Measurements from ENCODE around the gene THOP1. TPM values are rescaled to one million over a fixed set of nuclear protein-coding genes. Genes with fewer than 3 reads are reported as not detected.

The THOP1 gene
- total and polyA plus RNA-seq, 10 of the 15 experiments (the other 5 are each of a cell fraction or from before 2014, with no cell fraction given): 1.9 to 270 (median 169) TPM

DNA sequence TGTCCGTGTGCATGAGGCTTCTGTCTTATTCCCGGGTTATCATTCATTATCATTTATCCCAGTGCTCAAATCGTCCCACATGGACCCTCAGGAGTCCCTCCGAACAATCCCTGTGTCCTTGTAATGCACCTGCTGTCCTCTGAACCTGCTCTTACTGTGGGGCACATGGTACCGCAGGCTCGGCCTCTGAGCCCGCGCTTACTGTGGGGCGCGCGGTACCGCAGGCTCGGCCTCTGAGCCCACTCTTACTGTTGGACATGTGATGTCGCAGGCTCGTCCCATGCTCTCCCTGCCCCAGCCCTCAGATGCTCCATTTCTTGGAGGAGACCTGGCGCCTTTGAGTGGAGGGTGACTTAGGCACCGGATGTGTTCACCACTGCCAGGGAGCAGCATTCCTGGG, 17.5 kb downstream of the THOP1 start:
- H3K4me2 ChIP-seq (ENCODE audit: control insufficient read depth, insufficient read depth): no peak overlapping the region
- no peak for DNase-seq (ENCODE audit: low read depth, low spot score)
- H3K4me1 ChIP-seq (ENCODE audit: control insufficient read depth, insufficient read depth, low read length): no peaks in the 10 kb centered on the region
- H3K9ac ChIP-seq (ENCODE audit: control insufficient read depth, insufficient read depth, low read length): no peak overlapping the region
- in situ Hi-C loops (cut with MboI) (no loop called here), intact Hi-C loops (cut with micrococcal nuclease; ENCODE audit: unreplicated experiment) (no loop called here)
- 97% methylated on average over 17 of the region's 17 CpGs for WGBS (ENCODE audit: insufficient coverage, insufficient replicate concordance, low lambda C conversion rate, missing lambda C conversion rate)
- ChIA-PET RAD21 (ENCODE audit: unreplicated experiment) (no interaction called here), SMC1A (ENCODE audit: uncharacterized antibody, unreplicated experiment) (interaction anchor here (1.9 kb wide), 1 partner anchor 155 kb away, joined by 4 read pairs; no protein-coding TSS in a partner anchor), CTCF (no interaction called here), POLR2A (no interaction called here)
- no peak overlapping the region for H2AFZ ChIP-seq (ENCODE audit: control insufficient read depth, low read depth, low read length)
- H3K27me3 ChIP-seq (replicated peaks in 1 of 2; ENCODE audit: control insufficient read depth in 2 of 2, insufficient read depth in 2 of 2, low read length in 1 of 2): no peaks in the 10 kb centered on the region
- H3K27ac ChIP-seq (ENCODE audit: control insufficient read depth, insufficient read depth): no peak overlapping the region
- BruUV-seq (replicated peaks): no TSS peak
- peaks cover 19 to 54% of the 10 kb centered on the region in 2 experiments for H3K36me3 ChIP-seq (ENCODE audit: control insufficient read depth in 2 of 2, insufficient read depth in 2 of 2, low read length in 1 of 2)
- no peak for FAIRE-seq
- no peaks in the 10 kb centered on the region; the same call in 2 of the 3 replicates for H3K9me3 ChIP-seq (replicated peaks; ENCODE audit: control insufficient read depth, insufficient read depth, low read length)
- H3K4me3 ChIP-seq: no peak overlapping the region
- no peaks in the 10 kb centered on the region for H3K79me2 ChIP-seq (ENCODE audit: control insufficient read depth, insufficient read depth, low read length)
- TF ChIP-seq GATAD2B (conservative IDR thresholded peaks at IDR 0.05; ENCODE audit: low read depth): no peak
- TF ChIP-seq RBBP5 (conservative IDR thresholded peaks at IDR 0.05): no peak
- no peak for TF ChIP-seq ZBED1 (IDR thresholded peaks at IDR 0.05; ENCODE audit: borderline replicate concordance)
- no peak for TF ChIP-seq PBX3 (IDR thresholded peaks at IDR 0.05; ENCODE audit: insufficient replicate concordance, low read depth, low read length)
- no peak for TF ChIP-seq HDAC6 (IDR thresholded peaks at IDR 0.05; ENCODE audit: unreplicated experiment)
- TF ChIP-seq RCOR1 (conservative IDR thresholded peaks at IDR 0.05; ENCODE audit: low read depth, low read length): no peak
- TF ChIP-seq PAX5 (IDR thresholded peaks at IDR 0.05; ENCODE audit: borderline replicate concordance, low read depth, low read length): no peak
- no peak for TF ChIP-seq NFIC (IDR thresholded peaks at IDR 0.05; ENCODE audit: low read depth, low read length)
- TF ChIP-seq MXI1 (IDR thresholded peaks at IDR 0.05; ENCODE audit: low read depth, low read length): no peak
- no peak for TF ChIP-seq ATF2 (IDR thresholded peaks at IDR 0.05; ENCODE audit: low read length)
- TF ChIP-seq KLF5 (IDR thresholded peaks at IDR 0.05; ENCODE audit: partially characterized antibody): no peak
- TF ChIP-seq IKZF1 (conservative IDR thresholded peaks at IDR 0.05): no peak
- TF ChIP-seq MYB (IDR thresholded peaks at IDR 0.05; ENCODE audit: borderline replicate concordance, low read depth, low read length): no peak
- TF ChIP-seq MTA3 (IDR thresholded peaks at IDR 0.05; ENCODE audit: borderline replicate concordance, low read length): no peak
- TF ChIP-seq, protein P1, sequence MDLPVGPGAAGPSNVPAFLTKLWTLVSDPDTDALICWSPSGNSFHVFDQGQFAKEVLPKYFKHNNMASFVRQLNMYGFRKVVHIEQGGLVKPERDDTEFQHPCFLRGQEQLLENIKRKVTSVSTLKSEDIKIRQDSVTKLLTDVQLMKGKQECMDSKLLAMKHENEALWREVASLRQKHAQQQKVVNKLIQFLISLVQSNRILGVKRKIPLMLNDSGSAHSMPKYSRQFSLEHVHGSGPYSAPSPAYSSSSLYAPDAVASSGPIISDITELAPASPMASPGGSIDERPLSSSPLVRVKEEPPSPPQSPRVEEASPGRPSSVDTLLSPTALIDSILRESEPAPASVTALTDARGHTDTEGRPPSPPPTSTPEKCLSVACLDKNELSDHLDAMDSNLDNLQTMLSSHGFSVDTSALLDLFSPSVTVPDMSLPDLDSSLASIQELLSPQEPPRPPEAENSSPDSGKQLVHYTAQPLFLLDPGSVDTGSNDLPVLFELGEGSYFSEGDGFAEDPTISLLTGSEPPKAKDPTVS (IDR thresholded peaks at IDR 0.05; ENCODE audit: low read depth, low read length): no peak
- TF ChIP-seq SMAD5 (IDR thresholded peaks at IDR 0.05; ENCODE audit: low read depth): no peak
- TF ChIP-seq ZZZ3 (IDR thresholded peaks at IDR 0.05; ENCODE audit: control insufficient read depth, insufficient read length, low read depth): no peak
- no peaks in the 10 kb centered on the region for H4K20me1 ChIP-seq (ENCODE audit: control insufficient read depth, insufficient read depth)
- ATAC-seq: no peak

All from GM12878 (cell line).